Endothelial cell of umbilical vein (primary cell): ENCODE results near the gene AIF1. TPM values are rescaled to one million over a fixed set of nuclear protein-coding genes. Genes with fewer than 3 reads are reported as not detected.
A peak's percentile ranks its signal among the peaks of the same experiment; 100 is the strongest.

Experiments used
- BruUV-seq: library from RNA; stranded (reverse); fragments of 400-500 nt; replicated peaks from 2 replicates; lab custom pipeline; 2021; lab: Mats Ljungman, UMichigan
- CTCF ChIA-PET: fragments of 300-600, 350-600 bp; sonication (Branson Sonifier 250); formaldehyde crosslinking; loops from one replicate; lab custom pipeline; 2021; ENCODE audit warnings: antibody characterized with exemption, inconsistent platforms; lab: Charles Lee
- POLR2A ChIA-PET: fragments of 300-600, 350-600 bp; sonication (Branson Sonifier 250); formaldehyde crosslinking; loops from one replicate; lab custom pipeline; 2021; ENCODE audit warnings: antibody characterized with exemption, inconsistent platforms; lab: Charles Lee
- DNase-seq: peaks from one replicate; pipeline ENCODE4 v3.0.0-alpha.2; 2011; ENCODE audit warnings: low read depth, low spot score
- FAIRE-seq: peaks from 2 replicates; lab custom pipeline; 2011; peaks lifted over from hg19 to GRCh38; lab: Jason Lieb, UNC
- H2AFZ ChIP-seq: 2 replicates; pipeline ENCODE4 v1.6.0; 2012; ENCODE audit warnings: low read depth, low read length, control low read depth, inconsistent platforms
- H3K27ac ChIP-seq: 2 replicates; pipeline ENCODE4 v1.5.1; 2011; ENCODE audit warnings: low read depth, mild to moderate bottlenecking, control low read depth, low read length, moderate library complexity; ENCODE audit not compliant: insufficient read depth
- H3K27me3 ChIP-seq, 2 experiments: 2 replicates each; pipeline versions ENCODE4 v1.6.0 to v1.6.1; 2011; ENCODE audit warnings: low read length in 2 of 2, mixed read lengths in 1 of 2; ENCODE audit not compliant: control insufficient read depth in 2 of 2, insufficient read depth in 2 of 2
- H3K36me3 ChIP-seq, 2 experiments: 2 replicates in 1 of 2; 3 replicates in 1 of 2; pipeline ENCODE4 v1.5.1; 2011; ENCODE audit warnings: low read length in 2 of 2, mild to moderate bottlenecking in 1 of 2, moderate library complexity in 1 of 2; ENCODE audit not compliant: control insufficient read depth in 2 of 2, insufficient read depth in 2 of 2; ENCODE audit errors: extremely low read depth in 1 of 2
- H3K4me1 ChIP-seq: 3 replicates; pipeline ENCODE4 v1.5.1; 2011; ENCODE audit warnings: mild to moderate bottlenecking, low read length; ENCODE audit not compliant: control insufficient read depth, insufficient read depth; ENCODE audit errors: extremely low read depth
- H3K4me2 ChIP-seq: 2 replicates; pipeline ENCODE4 v1.6.1; 2011; ENCODE audit warnings: low read length, control low read depth, mixed read lengths; ENCODE audit not compliant: insufficient read depth
- H3K4me3 ChIP-seq, 3 experiments: fragments of 200-600 bp in 1 of 3; sonication (generic), shearing (Covaris generic) in 1 of 3; replicated peaks in 1 of 3; 2 replicates each; pipeline ENCODE4 v1.5.1; 2011 to 2016; ENCODE audit warnings: control low read depth in 3 of 3, low read length in 3 of 3, mild to moderate bottlenecking in 2 of 3, inconsistent platforms in 1 of 3, low read depth in 1 of 3, moderate library complexity in 1 of 3; ENCODE audit not compliant: insufficient read depth in 1 of 3
- H3K79me2 ChIP-seq: 2 replicates; pipeline ENCODE4 v1.6.0; 2012; ENCODE audit warnings: low read length, inconsistent platforms; ENCODE audit not compliant: control insufficient read depth, insufficient read depth
- H3K9ac ChIP-seq: replicated peaks from 2 replicates; pipeline ENCODE3; 2011; ENCODE audit warnings: low read length, control low read depth; ENCODE audit not compliant: insufficient read depth; ENCODE audit errors: extremely low read depth
- H3K9me1 ChIP-seq: replicated peaks from 3 replicates; pipeline ENCODE4 v1.6.0; 2011; ENCODE audit warnings: mild to moderate bottlenecking, low read length; ENCODE audit not compliant: control insufficient read depth, insufficient read depth; ENCODE audit errors: extremely low read depth
- H3K9me3 ChIP-seq: replicated peaks from 2 replicates; pipeline ENCODE4 v1.5.1; 2012; ENCODE audit warnings: low read length, inconsistent platforms; ENCODE audit not compliant: control insufficient read depth, insufficient read depth
- H4K20me1 ChIP-seq: replicated peaks from 2 replicates; pipeline ENCODE3; 2011; ENCODE audit warnings: mild to moderate bottlenecking, low read length; ENCODE audit not compliant: control insufficient read depth, insufficient read depth; ENCODE audit errors: extremely low read depth
- EZH2 ChIP-seq: IDR thresholded peaks from 2 replicates; pipeline ENCODE4 v1.6.1; 2012; ENCODE audit warnings: borderline replicate concordance, low read depth, mild to moderate bottlenecking, moderate library complexity, low read length, inconsistent platforms; ENCODE audit not compliant: severe bottlenecking
- FOS ChIP-seq: IDR thresholded peaks from 2 replicates; pipeline ENCODE4 v1.6.1; 2011; ENCODE audit warnings: mild to moderate bottlenecking, low read length, moderate library complexity, borderline replicate concordance; ENCODE audit not compliant: insufficient read depth
- GATA2 ChIP-seq: IDR thresholded peaks from 2 replicates; pipeline ENCODE4 v1.7.0; 2011; ENCODE audit warnings: low read depth, mild to moderate bottlenecking, moderate library complexity, mixed read lengths, low read length; ENCODE audit not compliant: insufficient read length, insufficient read depth
- JUN ChIP-seq: IDR thresholded peaks from 2 replicates; pipeline ENCODE4 v1.6.1; 2011; ENCODE audit warnings: borderline replicate concordance, low read depth; ENCODE audit not compliant: insufficient read length, insufficient read depth
- MYC ChIP-seq: IDR thresholded peaks from one replicate; pipeline ENCODE4 v1.6.1; 2011; ENCODE audit warnings: mild to moderate bottlenecking, low read depth, low read length
- POLR2A ChIP-seq: IDR thresholded peaks from 2 replicates; pipeline ENCODE4 v1.6.1; 2012; ENCODE audit warnings: low read depth, mild to moderate bottlenecking, control low read depth, low read length
- POLR2AphosphoS5 ChIP-seq: IDR thresholded peaks from 2 replicates; pipeline ENCODE4 v1.6.1; 2012; ENCODE audit warnings: low read depth, mild to moderate bottlenecking, control low read depth, low read length, moderate library complexity; ENCODE audit not compliant: insufficient read depth
- dilution Hi-C: fragments of 300-500 bp; cut with MboI; formaldehyde crosslinking; loops from one replicate; pipeline ENCODE4 v1.15.0; 2019; ENCODE audit warnings: low sequenced_read_pairs; ENCODE audit not compliant: extremely low pct_ligation_motif_present
- intact Hi-C: fragments of 100-400 bp; cut with micrococcal nuclease; formaldehyde crosslinking; loops from one replicate; pipeline ENCODE4 v1.10.0; 2022
- polyA plus RNA-seq, 4 experiments: library from polyadenylated mRNA; depleted of rRNA in 3 of 4; stranded (reverse) in 3 of 4; unstranded in 1 of 4; fragments of >200 nt; gene quantifications; 2 replicates each; pipeline versions ENCODE4 v1.2.1 to v1.2.3, GENCODE V29; 2011 to 2012; ENCODE audit warnings: missing spikeins in 1 of 4
- total RNA-seq: library from RNA; stranded (reverse); gene quantifications from 2 replicates; pipeline ENCODE4 v1.2.3, GENCODE V29; 2021
- TF ChIP-seq, protein P1 (sequence below): IDR thresholded peaks from 2 replicates; pipeline ENCODE4 v1.6.1; 2011; ENCODE audit not compliant: insufficient read depth, insufficient read length
- TF ChIP-seq, protein P2 (sequence below), 2 donors: IDR thresholded peaks; 1 replicate in 1 of 2; 2 replicates in 1 of 2; pipeline ENCODE4 v1.5.1; 2011; ENCODE audit warnings: low read length in 2 of 2, mild to moderate bottlenecking in 2 of 2, moderate library complexity in 2 of 2, control low read depth in 1 of 2, inconsistent platforms in 1 of 2, low read depth in 1 of 2; ENCODE audit not compliant: insufficient read depth in 1 of 2; ENCODE audit errors: extremely low read depth in 1 of 2

AIF1 gene
- total and polyA plus RNA-seq, 2 donors (not counting 3 experiments of a cell fraction or from before 2014, with no cell fraction given) = not detected

DNA sequence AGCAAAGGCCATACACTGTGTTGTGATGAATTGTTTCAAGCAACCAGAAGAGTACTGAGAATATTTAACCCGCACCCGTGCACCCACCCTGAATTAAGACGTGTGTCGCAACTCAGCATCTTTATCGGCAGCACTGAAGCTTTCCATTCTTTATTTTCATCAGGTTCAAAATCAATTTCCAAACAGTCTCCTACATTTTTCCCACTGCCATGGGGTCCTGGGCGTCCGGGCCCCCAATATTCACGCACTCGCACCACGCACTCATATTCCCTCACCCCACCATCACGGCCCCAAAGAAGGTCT lies 34.6 kb upstream of the AIF1 start:
- H2AFZ ChIP-seq = peak overlapping the region; percentile 95
- H3K9ac ChIP-seq = peak overlapping the region; percentile 71
- H3K27me3 ChIP-seq = no peaks in the 10 kb centered on the region
- BruUV-seq = no TSS peak
- dilution Hi-C loops = no loop called here
- peaks cover 16% of the 10 kb centered on the region for H3K4me1 ChIP-seq
- no peaks in the 10 kb centered on the region for H3K36me3 ChIP-seq
- no peak for FAIRE-seq
- DNase-seq = no peak
- ChIA-PET POLR2A (interaction anchor here (0.9 to 1.6 kb wide), 5 partner anchors 9 to 40 kb away, joined by 3 to 5 read pairs (median 3); partner anchors contain the start of gene PRRC2A), CTCF (interaction anchor here (0.9 to 32.6 kb wide), 6 partner anchors 9 to 49 kb away, joined by 3 to 1517 read pairs (median 8); partner anchors contain the start of genes ATP6V1G2, DDX39B, NCR3 and NFKBIL1)
- intact Hi-C loops = loop anchor here (1.0 kb wide), 1 partner anchor 9 kb away; no protein-coding TSS in a partner anchor
- peaks cover 10% of the 10 kb centered on the region for H3K79me2 ChIP-seq
- H3K4me2 ChIP-seq = peak overlapping the region; percentile 25
- H3K9me1 ChIP-seq = no peaks in the 10 kb centered on the region
- H4K20me1 ChIP-seq = no peaks in the 10 kb centered on the region
- H3K4me3 ChIP-seq = peak overlapping the region; percentile 6 to 71 (median 25)
- H3K27ac ChIP-seq = peak overlapping the region; percentile 55
- TF ChIP-seq GATA2 (no peak), EZH2 (no peak), POLR2A (no peak), JUN (no peak), POLR2AphosphoS5 (no peak), FOS (no peak), MYC (no peak)
- TF ChIP-seq, protein P1, sequence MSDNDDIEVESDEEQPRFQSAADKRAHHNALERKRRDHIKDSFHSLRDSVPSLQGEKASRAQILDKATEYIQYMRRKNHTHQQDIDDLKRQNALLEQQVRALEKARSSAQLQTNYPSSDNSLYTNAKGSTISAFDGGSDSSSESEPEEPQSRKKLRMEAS = no peak
- TF ChIP-seq, protein P2, sequence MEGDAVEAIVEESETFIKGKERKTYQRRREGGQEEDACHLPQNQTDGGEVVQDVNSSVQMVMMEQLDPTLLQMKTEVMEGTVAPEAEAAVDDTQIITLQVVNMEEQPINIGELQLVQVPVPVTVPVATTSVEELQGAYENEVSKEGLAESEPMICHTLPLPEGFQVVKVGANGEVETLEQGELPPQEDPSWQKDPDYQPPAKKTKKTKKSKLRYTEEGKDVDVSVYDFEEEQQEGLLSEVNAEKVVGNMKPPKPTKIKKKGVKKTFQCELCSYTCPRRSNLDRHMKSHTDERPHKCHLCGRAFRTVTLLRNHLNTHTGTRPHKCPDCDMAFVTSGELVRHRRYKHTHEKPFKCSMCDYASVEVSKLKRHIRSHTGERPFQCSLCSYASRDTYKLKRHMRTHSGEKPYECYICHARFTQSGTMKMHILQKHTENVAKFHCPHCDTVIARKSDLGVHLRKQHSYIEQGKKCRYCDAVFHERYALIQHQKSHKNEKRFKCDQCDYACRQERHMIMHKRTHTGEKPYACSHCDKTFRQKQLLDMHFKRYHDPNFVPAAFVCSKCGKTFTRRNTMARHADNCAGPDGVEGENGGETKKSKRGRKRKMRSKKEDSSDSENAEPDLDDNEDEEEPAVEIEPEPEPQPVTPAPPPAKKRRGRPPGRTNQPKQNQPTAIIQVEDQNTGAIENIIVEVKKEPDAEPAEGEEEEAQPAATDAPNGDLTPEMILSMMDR (IDR thresholded peaks at IDR 0.05; ENCODE audit: extremely low read depth in 1 of 2, insufficient read depth in 1 of 2, low read depth in 1 of 2, low read length in 2 of 2) = no peak
- no peaks in the 10 kb centered on the region for H3K9me3 ChIP-seq
